Peyer's patch (tissue), 4 donors: ENCODE data around the gene ETF1.

Experiments used
- CTCF ChIP-seq, 6 experiments: fragments of 450-650 bp in 4 of 6; fragments of 200-600 bp in 2 of 6; sonication (generic) in 1 of 6; IDR thresholded peaks; one replicate each; pipeline ENCODE4 v1.5.1; 2017 to 2019; ENCODE audit warnings: antibody characterized with exemption in 6 of 6, mild to moderate bottlenecking in 3 of 6, moderate library complexity in 1 of 6
- POLR2A ChIP-seq, 2 donors: fragments of 450-650 bp; IDR thresholded peaks; one replicate each; pipeline ENCODE4 v1.5.1; 2017; ENCODE audit warnings: antibody characterized with exemption in 2 of 2, mild to moderate bottlenecking in 2 of 2, moderate library complexity in 2 of 2

- no peak for TF ChIP-seq CTCF (IDR thresholded peaks at IDR 0.05)
- TF ChIP-seq POLR2A (IDR thresholded peaks at IDR 0.05) = no peak
These were observed 45.2 kb upstream of the ETF1 start for GRCh38 chr5:138588013-138588788.
